Heart right ventricle (tissue), 16 donors: ENCODE results near the gene OCIAD1. TPM values are rescaled to one million over a fixed set of nuclear protein-coding genes. Genes with fewer than 3 reads are reported as not detected.
A peak's percentile ranks its signal among the peaks of the same experiment; 100 is the strongest.

Experiments
- ATAC-seq, 8 donors: fragments of 200-7000 bp; cut with Tn5 transposase; one replicate each; pipeline ENCODE4 v1.9.1; 2020; ENCODE audit warnings: mild to moderate bottlenecking in 8 of 8, moderate library complexity in 8 of 8, moderate number of reproducible peaks in 1 of 8
- DNase-seq, 2 donors: peaks; one replicate each; pipeline ENCODE4 v3.0.0-alpha.2; 2020
- H3K27ac ChIP-seq, 10 donors: fragments of 200-600 bp; sonication (generic) in 2 of 10; one replicate each; pipeline versions ENCODE4 v1.5.0 to v1.8.0; 2020 to 2022; ENCODE audit warnings: mild to moderate bottlenecking in 3 of 10
- H3K27me3 ChIP-seq, 7 donors: fragments of 200-600 bp; one replicate each; pipeline ENCODE4 v1.8.0; 2021 to 2022; ENCODE audit warnings: mild to moderate bottlenecking in 2 of 7
- H3K36me3 ChIP-seq, 9 donors: fragments of 200-600 bp; sonication (generic) in 1 of 9; one replicate each; pipeline versions ENCODE4 v1.5.0 to v1.8.0; 2020 to 2022; ENCODE audit warnings: mild to moderate bottlenecking in 2 of 9
- H3K4me1 ChIP-seq, 9 donors: fragments of 200-600 bp; sonication (generic) in 1 of 9; one replicate each; pipeline versions ENCODE4 v1.5.0 to v1.8.0; 2020 to 2022; ENCODE audit warnings: mild to moderate bottlenecking in 4 of 9
- H3K4me3 ChIP-seq, 10 donors: fragments of 200-600 bp; sonication (generic) in 2 of 10; one replicate each; pipeline versions ENCODE4 v1.5.0 to v1.8.0; 2020 to 2022; ENCODE audit warnings: mild to moderate bottlenecking in 7 of 10, moderate library complexity in 2 of 10
- H3K9me3 ChIP-seq, 11 donors: fragments of 200-600 bp in 10 of 11; sonication (generic) in 2 of 11; one replicate each; pipeline versions ENCODE4 v1.5.0 to v1.8.0; 2013 to 2022; ENCODE audit warnings: mild to moderate bottlenecking in 2 of 11, control low read depth in 1 of 11, moderate library complexity in 1 of 11
- WGBS, 2 donors: extraction: QIAGEN DNeasy Blood & Tissue Kit; methylation state at CpG; one replicate each; pipeline ENCODE4 v1.1.7; 2013; ENCODE audit warnings: inconsistent platforms in 1 of 2; 5-methylcytosine and 5-hydroxymethylcytosine counted together
- intact Hi-C, 10 donors: fragments of 100-400 bp; cut with DNase I; formaldehyde crosslinking; loops; one replicate each; pipeline versions ENCODE4 v1.11.1 to v1.14.2; 2022
- polyA plus RNA-seq, 2 donors: library from polyadenylated mRNA; stranded (reverse); fragments of 200-250 nt; gene quantifications; one replicate each; pipeline ENCODE4 v1.2.3, GENCODE V29; 2013
- total RNA-seq, 10 donors: library from RNA; stranded (reverse); fragmentation: NEBNext Ultra II Directional in 3 of 10; extraction: Animal tissue kit (Norgen Biotek cat#: 25700) in 3 of 10; gene quantifications; one replicate each; pipeline versions ENCODE4 v1.2.1 to v1.2.4, GENCODE V29; 2021 to 2023
- TF ChIP-seq, protein P1 (sequence below), 9 donors: fragments of 200-600 bp; sonication (generic) in 2 of 9; IDR thresholded peaks; one replicate each; pipeline versions ENCODE4 v1.5.0 to v1.8.0; 2021 to 2022; ENCODE audit warnings: antibody characterized with exemption in 9 of 9, mild to moderate bottlenecking in 5 of 9, moderate library complexity in 1 of 9
- donor health status: Arrhythmogenic right ventricular cardiomyopathy.
- donor health status: ischemic (EF 13 %, LVEDD 7.1; RV severe dilation, severe dysfunction).
- donor health status: healthy with polysubstance abuse.
- donor health status: DM: no; HTN: yes; CAD: no.
- donor health status: DM: no; HTN: no; CAD: no.
- donor health status: ischemic (EF 25% LVEDD 6.9; RV normal size, moderate dysfunction).
- donor health status: ischemic (EF 25% LVEDD 5.7; RV mildly dilated, moderate dysfunction).
- donor health status: healthy.
- donor health status: DM: yes; HTN: yes; CAD: no.
- donor health status: Ischemic cardiomyopathy.
- donor health status: ischemic (EF 35%, LVEDD 5.7; RV mildly dilated, moderate dysfunction).
- donor health status: nonischemic (EF 11% LVEDD 7.7; RV severe dilation, severe dysfunction).
- donor health status: DM: yes; HTN: yes; CAD: no.
- donor health status: PGD.
- donor health status: ischemic (EF 29% LVEDD 5.4; RV normal size, mild dysfunction).
- donor health status: nonischemic (EF 23%, LVEDD 6.1; RV moderate dilation, normal function).

The OCIAD1 gene
- total and polyA plus RNA-seq, 12 donors, result 106 to 183 (median 156) TPM

DNA sequence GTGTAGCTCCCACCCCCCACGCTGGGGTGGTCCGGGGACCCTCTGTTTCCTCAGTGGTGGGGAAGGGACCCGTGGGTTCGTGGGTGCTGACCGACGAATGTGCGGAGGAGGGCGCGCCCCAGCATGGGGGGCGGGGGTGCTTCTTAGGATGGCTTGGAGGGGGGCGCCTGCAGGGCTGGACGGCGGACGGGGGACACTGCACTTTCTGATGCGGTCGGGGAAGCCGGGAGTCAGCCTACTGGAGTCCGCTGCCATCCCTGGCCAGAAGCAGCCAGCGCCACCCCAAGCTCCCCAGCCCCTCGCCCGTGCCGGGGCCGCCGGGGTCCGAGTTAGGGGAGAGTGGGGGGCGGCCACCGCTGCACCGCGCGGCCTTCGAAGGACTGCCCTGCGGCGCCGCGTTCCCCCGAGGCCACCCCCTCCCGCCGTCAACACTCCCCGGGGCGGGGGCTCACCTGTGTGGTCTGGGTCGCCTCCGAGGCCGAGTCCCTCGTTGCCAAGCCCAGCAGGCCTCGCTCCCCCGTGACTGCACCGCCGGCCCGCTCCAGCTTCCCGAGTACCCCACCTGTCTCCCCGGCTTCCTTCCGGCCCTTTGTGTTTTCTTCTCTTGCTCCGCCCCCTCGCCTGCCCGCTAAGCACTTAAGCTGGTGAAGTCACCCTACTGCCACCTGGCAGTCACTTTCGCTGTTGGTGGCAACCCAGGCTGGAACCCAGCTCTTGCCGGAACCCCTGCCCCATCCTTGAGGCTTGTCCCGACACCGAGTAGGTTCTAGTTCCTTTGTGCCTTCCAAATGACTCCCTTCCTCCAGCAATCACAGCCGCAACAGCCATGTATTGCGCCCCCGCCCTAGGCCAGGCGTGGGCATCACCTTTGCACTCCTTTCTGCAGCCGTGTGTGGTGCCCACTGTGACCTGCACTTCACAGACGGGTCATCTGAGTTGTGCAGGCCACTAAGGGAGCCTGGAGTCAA, 75.6 kb downstream of the OCIAD1 start, which contains the start of gene OCIAD2:
OCIAD2 (minus strand) TSS at position 569 of the 968 bp plus-strand sequence. CDS start 2,225 bp downstream, outside the sequence.
- peaks cover 0 to 19% (median 12%) of the 10 kb centered on the region in 9 donors for H3K4me1 ChIP-seq
- H3K4me3 ChIP-seq, result peak within 1 kb of the TSS; percentile 40 to 84 (median 70)
- peak; percentile 50 to 63 for DNase-seq
- no peaks in the 10 kb centered on the region for H3K27me3 ChIP-seq
- peaks cover 0 to 15% (median 0%) of the 10 kb centered on the region in 9 donors for H3K36me3 ChIP-seq
- peak within 1 kb of the TSS in 9 of 10 donors; percentile 46 to 80 (median 71) for H3K27ac ChIP-seq
- TF ChIP-seq, protein P1, sequence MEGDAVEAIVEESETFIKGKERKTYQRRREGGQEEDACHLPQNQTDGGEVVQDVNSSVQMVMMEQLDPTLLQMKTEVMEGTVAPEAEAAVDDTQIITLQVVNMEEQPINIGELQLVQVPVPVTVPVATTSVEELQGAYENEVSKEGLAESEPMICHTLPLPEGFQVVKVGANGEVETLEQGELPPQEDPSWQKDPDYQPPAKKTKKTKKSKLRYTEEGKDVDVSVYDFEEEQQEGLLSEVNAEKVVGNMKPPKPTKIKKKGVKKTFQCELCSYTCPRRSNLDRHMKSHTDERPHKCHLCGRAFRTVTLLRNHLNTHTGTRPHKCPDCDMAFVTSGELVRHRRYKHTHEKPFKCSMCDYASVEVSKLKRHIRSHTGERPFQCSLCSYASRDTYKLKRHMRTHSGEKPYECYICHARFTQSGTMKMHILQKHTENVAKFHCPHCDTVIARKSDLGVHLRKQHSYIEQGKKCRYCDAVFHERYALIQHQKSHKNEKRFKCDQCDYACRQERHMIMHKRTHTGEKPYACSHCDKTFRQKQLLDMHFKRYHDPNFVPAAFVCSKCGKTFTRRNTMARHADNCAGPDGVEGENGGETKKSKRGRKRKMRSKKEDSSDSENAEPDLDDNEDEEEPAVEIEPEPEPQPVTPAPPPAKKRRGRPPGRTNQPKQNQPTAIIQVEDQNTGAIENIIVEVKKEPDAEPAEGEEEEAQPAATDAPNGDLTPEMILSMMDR (IDR thresholded peaks at IDR 0.05), result peak in 4 of 9 donors; percentile 25 to 46 (median 36)
- 8 to 9% methylated on average over 65 of the region's 65 CpGs for WGBS, 2 donors
- H3K9me3 ChIP-seq, result no peaks in the 10 kb centered on the region
- peak; percentile 81 to 92 (median 88) for ATAC-seq
- intact Hi-C loops, result loop anchor here in 3 of 10 donors (5.0 to 10.0 kb wide), 3 partner anchors 48 to 329 kb away; partner anchors contain the start of gene FRYL (in 1 of the 3)

DNA sequence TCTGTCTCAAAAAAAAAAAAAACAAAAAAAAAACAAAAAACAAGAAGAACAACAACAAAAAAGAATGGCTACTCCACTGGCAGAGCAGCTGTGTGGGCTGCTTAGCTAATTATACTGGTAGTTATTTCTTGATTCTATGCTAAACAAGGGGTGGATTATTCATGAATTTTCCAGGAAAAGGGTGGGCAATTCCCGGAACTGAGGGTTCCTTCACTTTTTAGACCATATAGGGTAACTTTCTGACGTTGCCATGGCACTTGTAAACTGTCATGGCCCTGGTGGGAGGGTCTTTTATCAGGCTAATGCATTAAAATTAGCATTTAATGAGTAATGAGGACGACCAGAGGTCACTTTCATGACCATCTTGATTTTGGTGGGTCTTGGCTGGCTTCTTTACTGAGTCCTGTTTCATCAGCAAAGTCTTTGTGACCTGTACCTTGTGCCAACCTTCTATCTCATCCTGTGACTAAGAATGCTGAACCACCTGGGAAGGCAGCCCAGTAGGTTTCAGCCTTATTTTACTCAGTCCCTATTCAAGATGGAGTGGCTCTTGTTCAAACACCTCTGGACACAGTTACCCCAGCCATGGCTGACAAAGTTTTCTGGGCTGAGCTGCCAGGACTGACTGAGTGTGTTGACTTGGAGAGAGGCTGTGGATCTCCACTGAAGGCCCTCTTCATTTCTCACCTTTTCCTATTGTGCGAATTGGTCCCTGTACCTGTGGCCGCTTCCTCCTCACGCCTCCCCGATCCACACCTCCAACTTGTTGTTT, 77.0 kb downstream of the OCIAD1 start:
- Histone ChIP-seq H3K27ac (no peak overlapping the region), H3K36me3 (peaks cover 0 to 6% (median 0%) of the 10 kb centered on the region in 9 donors), H3K9me3 (no peaks in the 10 kb centered on the region), H3K27me3 (no peaks in the 10 kb centered on the region), H3K4me1 (peaks cover 0 to 19% (median 12%) of the 10 kb centered on the region in 9 donors), H3K4me3 (no peak overlapping the region)
- no peak for DNase-seq
- WGBS, 2 donors, result 88 to 92% methylated on average over 7 of the region's 7 CpGs
- TF ChIP-seq, protein P1 (IDR thresholded peaks at IDR 0.05), result no peak
- intact Hi-C loops, result loop anchor here in 3 of 10 donors (5.0 to 10.0 kb wide), 3 partner anchors 47 to 331 kb away; partner anchors contain the start of gene FRYL (in 1 of the 3)
- no peak for ATAC-seq

DNA sequence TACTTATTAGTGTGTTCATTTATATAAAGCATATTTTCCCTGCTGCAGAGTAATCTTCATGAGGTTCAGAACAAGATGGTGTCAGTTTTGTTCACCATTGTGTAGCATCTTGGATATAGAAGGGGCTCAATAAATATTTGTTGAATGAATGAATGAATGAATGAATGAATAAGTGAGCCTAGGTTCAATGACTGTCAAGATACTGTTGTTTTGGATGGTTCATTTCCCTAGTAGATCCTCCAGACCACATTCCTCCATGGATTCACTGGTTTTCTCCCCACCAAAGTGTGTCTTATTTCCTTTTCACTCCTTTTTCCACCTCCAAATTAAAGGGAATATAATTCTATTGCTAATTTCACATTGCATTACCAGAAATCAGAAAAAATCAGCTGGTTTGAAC, 77.8 kb downstream of the OCIAD1 start:
- no peaks in the 10 kb centered on the region for H3K9me3 ChIP-seq
- peaks cover 0 to 19% (median 12%) of the 10 kb centered on the region in 9 donors for H3K4me1 ChIP-seq
- ATAC-seq, result no peak
- intact Hi-C loops, result loop anchor here in 3 of 10 donors (5.0 to 10.0 kb wide), 3 partner anchors 46 to 331 kb away; partner anchors contain the start of gene FRYL (in 1 of the 3)
- H3K27ac ChIP-seq, result no peak overlapping the region
- H3K4me3 ChIP-seq, result no peak overlapping the region
- H3K27me3 ChIP-seq, result no peaks in the 10 kb centered on the region
- TF ChIP-seq, protein P1 (IDR thresholded peaks at IDR 0.05), result no peak
- no peak for DNase-seq
- peaks cover 0 to 6% (median 0%) of the 10 kb centered on the region in 9 donors for H3K36me3 ChIP-seq
